Ectodermal cell (in vitro differentiated cells): ENCODE results near the gene DNM3.

ENCODE experiments used
- H3K27ac ChIP-seq: 2 replicates; pipeline ENCODE4 v1.7.0; 2013; ENCODE audit warnings: mild to moderate bottlenecking, low read depth, low read length; ENCODE audit not compliant: insufficient read depth, poor library complexity, severe bottlenecking
- H3K27me3 ChIP-seq: 2 replicates; pipeline ENCODE4 v1.7.0; 2013; ENCODE audit warnings: mild to moderate bottlenecking, low read length; ENCODE audit not compliant: insufficient read depth, control insufficient read depth, poor library complexity, severe bottlenecking
- H3K36me3 ChIP-seq: one replicate; pipeline ENCODE4 v1.7.0; 2013; ENCODE audit warnings: low read length; ENCODE audit not compliant: control insufficient read depth, insufficient read depth
- H3K4me1 ChIP-seq: one replicate; pipeline ENCODE4 v1.7.0; 2013; ENCODE audit warnings: low read length; ENCODE audit not compliant: control insufficient read depth, insufficient read depth
- H3K4me3 ChIP-seq: 2 replicates; pipeline ENCODE4 v1.7.0; 2013; ENCODE audit warnings: low read depth, low read length, control low read depth; ENCODE audit not compliant: insufficient read depth
- H3K9me3 ChIP-seq: 2 replicates; pipeline ENCODE4 v1.7.0; 2013; ENCODE audit warnings: mild to moderate bottlenecking, low read length, moderate library complexity; ENCODE audit not compliant: control insufficient read depth
- WGBS, 2 experiments: methylation state at CpG; one replicate each; pipeline ENCODE4 v1.1.7; 2013; ENCODE audit warnings: missing lambda C conversion rate in 2 of 2; 5-methylcytosine and 5-hydroxymethylcytosine counted together

DNM3 gene

DNA sequence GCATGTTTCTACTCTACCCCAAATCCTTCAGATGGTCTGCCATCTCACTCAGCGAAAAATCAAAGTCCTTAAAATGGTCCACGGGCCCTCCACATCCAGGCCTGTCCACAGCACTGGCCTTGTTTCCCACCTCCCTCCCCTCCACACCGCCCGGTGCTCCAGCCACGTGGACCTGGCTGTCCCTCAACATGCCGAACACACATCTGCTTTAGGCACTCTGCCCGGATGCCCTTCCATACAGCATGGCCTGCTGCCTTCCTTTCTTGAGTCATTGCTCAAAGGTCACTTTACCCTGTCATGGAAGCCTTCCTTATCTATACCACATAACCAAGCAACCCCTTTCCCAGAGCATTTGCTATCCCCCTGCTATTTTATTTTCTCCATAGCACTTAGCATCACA, 143.0 kb downstream of the DNM3 start:
- 83 to 90% methylated on average over 7 of the region's 7 CpGs for WGBS, 2 experiments
- H3K4me1 ChIP-seq = no peaks in the 10 kb centered on the region
- H3K9me3 ChIP-seq = no peaks in the 10 kb centered on the region
- no peaks in the 10 kb centered on the region for H3K36me3 ChIP-seq
- no peak overlapping the region for H3K4me3 ChIP-seq
- H3K27ac ChIP-seq = no peak overlapping the region
- no peaks in the 10 kb centered on the region for H3K27me3 ChIP-seq

DNA sequence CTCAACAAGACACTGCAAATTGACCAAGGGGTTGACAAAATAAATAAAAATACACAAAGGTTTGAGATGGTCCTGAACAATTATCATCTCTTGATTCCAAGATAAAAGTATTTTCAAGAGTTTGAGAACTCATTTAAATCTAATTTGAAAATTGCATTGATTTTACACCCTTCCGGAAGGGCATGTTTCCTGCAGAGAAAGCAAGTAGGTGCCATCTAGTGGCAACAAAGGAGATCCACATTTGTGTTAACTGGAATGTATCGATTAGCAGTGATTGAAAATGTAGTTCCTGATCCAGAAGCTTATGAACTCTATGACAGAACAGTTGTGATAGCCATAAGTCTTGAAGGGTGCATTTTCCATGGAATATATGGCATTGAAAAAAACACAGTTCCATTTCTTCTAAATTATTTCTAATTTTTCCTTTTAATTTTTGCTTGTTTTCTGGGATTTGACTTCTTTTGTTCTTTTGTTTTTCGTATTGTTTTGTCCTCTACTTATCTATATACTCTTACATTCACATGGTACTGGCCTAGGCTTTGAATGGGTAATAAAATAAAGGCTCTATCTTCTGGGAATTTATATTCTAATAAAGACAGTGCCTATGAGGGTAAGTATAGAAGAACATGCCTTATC, 143.7 kb downstream of the DNM3 start:
- Histone ChIP-seq H3K36me3 (no peaks in the 10 kb centered on the region), H3K4me3 (no peak overlapping the region), H3K9me3 (no peaks in the 10 kb centered on the region), H3K27ac (no peak overlapping the region), H3K4me1 (no peaks in the 10 kb centered on the region), H3K27me3 (no peaks in the 10 kb centered on the region)
- 45 to 60% methylated on average over 2 of the region's 3 CpGs for whole genome bisulfite sequencing, 2 experiments

DNA sequence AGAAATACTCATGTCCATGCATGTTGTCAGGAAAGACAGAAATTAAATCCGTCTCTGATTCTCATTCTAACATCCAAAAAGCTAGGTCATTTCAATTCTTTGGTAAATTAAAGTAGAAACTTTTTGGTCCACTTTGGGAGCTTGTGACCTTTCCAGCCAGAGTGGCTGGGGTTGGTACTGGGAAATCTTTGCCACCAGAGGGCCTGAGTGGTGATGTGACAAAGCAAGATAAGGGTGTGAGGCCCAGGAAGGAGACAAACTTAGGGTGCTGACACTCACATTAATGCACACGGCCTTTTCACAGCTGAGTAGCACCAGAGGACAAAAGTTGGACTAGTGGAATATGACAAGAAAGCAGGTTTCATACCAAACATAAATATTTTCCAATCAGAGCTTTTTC, 144.3 kb downstream of the DNM3 start:
- Histone ChIP-seq H3K9me3 (no peaks in the 10 kb centered on the region), H3K27ac (no peak overlapping the region), H3K27me3 (no peaks in the 10 kb centered on the region), H3K4me3 (no peak overlapping the region), H3K36me3 (no peaks in the 10 kb centered on the region), H3K4me1 (peaks cover 2% of the 10 kb centered on the region)
- WGBS, 2 experiments = 78 to 87% methylated on average over 1 to 2 of the region's 2 CpGs

DNA sequence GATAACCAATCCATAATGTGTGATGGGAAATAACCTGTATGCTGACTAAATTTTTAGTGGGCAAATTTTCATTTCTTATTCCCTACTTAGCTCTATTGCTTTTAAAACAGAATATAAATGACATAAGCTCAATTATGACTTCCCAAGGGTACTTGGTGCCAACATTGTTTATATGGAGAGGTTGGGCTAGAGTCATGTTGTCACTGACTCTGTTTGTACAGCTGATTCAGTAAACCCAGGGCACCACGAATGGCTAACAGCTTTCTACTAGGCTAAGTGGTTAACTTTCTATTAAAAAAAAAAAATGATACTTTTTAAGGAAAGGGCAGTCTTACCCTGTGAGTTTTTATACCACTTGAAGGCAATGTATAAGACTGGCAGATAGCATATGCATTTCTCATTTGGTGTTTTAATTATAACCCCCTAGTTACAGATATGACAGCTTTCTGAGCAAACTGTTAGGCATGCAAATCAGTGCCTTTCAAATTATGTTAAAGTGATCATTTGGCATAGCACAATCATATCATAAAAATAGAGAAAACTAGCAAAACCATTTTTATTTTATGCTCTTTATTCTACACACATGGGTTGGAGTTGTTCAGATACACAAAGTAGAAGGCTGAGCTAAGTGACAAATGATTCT, 147.1 kb downstream of the DNM3 start:
- no peak overlapping the region for H3K27ac ChIP-seq
- peaks cover 3% of the 10 kb centered on the region for H3K4me1 ChIP-seq
- WGBS, 2 experiments = 60 to 69% methylated on average over 1 of the region's 1 CpG

DNA sequence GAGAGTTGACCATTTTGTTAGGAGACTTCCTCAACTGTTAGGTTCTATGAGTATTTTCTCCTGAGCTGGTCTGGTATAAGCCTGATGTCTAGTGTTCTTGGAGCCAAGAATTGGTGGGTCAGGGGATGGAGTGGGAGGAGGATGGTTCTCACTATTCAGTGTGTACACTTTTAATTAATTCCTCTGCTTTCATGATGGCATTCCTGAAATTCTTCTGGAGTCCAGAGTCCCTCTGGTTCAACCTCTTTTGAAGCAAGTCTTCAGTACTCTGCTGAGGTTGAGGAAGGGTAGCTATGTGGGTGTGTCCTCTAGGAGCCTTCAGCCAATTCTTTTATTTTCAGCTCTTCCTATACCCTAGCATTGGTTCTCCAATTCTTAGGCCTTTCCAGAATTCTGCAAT, 149.1 kb downstream of the DNM3 start:
- H3K27ac ChIP-seq = no peak overlapping the region
- peaks cover 3% of the 10 kb centered on the region for H3K4me1 ChIP-seq
- H3K9me3 ChIP-seq = no peaks in the 10 kb centered on the region
- no peak overlapping the region for H3K4me3 ChIP-seq
- H3K36me3 ChIP-seq = no peaks in the 10 kb centered on the region
- H3K27me3 ChIP-seq = no peaks in the 10 kb centered on the region

More for the DNA sequence above, 147.1 kb downstream of the DNM3 start:
- no peaks in the 10 kb centered on the region for H3K36me3 ChIP-seq
- H3K9me3 ChIP-seq = no peaks in the 10 kb centered on the region
- no peaks in the 10 kb centered on the region for H3K27me3 ChIP-seq
- no peak overlapping the region for H3K4me3 ChIP-seq

DNA sequence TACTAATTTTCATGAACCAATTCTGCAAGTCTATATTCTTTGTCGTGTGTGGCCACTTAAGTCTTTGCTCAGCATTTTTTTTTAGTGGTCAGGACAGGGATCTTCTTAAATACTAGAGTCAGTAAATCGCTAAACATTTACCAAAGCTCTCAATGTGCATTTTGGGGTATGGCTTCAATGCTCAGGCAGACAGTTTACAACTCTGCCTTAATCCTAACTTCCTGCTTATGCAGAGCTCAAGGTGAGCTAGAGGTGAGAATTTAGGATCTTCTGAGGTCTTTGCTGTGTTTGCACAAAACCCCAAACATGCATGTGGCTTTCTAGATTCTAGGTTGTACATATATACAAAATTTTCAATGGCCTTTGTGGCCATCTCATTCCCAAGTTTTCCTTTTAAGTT, 153.0 kb downstream of the DNM3 start:
- H3K36me3 ChIP-seq = no peaks in the 10 kb centered on the region
- no peaks in the 10 kb centered on the region for H3K27me3 ChIP-seq
- H3K4me3 ChIP-seq = no peak overlapping the region
- no peak overlapping the region for H3K27ac ChIP-seq
- no peaks in the 10 kb centered on the region for H3K9me3 ChIP-seq
- WGBS, 2 experiments = 99 to 100% methylated on average over 2 of the region's 2 CpGs
- peaks cover 3% of the 10 kb centered on the region for H3K4me1 ChIP-seq

DNA sequence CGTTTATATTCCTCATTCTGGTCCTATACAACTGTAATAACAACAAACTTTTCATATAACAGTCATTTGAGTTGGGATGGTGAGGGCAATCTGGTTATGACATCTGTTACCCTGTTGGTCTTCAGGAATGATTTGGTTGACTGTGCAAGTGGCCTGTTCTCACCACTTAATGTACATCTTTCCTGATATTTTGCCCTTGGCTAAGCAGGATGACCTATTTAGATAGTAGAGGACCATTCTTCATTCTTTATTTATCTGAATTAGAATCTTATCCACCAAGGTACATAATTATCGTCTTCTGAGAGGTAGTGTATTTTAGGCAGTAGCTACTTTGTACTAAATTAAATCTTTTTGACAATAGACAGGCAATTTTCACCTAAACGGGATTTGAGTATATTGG, 154.3 kb downstream of the DNM3 start:
- Histone ChIP-seq H3K27ac (no peak overlapping the region), H3K27me3 (no peaks in the 10 kb centered on the region), H3K4me1 (peaks cover 2% of the 10 kb centered on the region), H3K9me3 (no peaks in the 10 kb centered on the region), H3K36me3 (no peaks in the 10 kb centered on the region), H3K4me3 (no peak overlapping the region)
- 100% methylated on average over 1 of the region's 3 CpGs; no CpG with 5 or more reads in 1 of the 2 experiments for WGBS, 2 experiments

DNA sequence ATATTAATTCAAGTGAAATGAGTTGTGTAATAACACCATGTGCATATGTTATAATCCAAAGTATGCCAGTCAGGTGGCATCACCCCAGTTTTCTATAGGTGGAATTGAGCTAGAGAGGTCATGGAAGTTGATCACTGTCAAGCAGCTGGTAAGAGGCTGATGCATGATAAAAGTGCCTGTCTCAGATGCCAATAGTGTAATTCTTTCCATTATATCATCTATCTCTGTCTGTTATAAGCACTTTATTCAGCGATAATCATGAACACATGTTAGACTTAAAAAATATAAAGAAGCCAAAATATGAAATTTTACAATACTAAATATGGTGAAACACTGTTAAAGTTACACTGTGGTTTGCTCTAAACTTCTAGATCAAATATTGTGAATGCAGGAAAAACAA, 156.6 kb downstream of the DNM3 start:
- no CpG with 5 or more reads among the region's 1 CpG for WGBS, 2 experiments

DNA sequence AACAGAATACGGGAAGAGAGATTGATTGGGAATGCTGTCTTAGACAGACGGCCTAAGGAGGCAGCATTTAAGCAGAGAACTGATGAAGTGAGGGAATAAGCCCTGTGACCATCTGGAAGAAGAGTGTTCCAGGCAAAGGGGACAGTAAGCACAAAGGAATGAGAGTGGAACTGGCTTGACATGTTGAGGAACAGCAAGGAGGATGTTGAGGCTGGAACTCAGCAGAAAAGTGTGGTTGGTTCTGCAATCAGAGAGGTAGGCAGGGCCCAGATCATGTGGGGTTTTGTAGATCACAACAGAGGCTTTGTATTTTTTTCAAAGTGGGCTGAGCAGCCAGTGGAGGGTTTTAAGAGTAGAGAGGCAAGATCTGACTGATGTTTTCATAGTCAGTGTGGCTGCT, 157.4 kb downstream of the DNM3 start:
- H3K4me1 ChIP-seq = no peaks in the 10 kb centered on the region
- H3K4me3 ChIP-seq = no peak overlapping the region
- WGBS, 2 experiments = 92 to 93% methylated on average over 2 of the region's 2 CpGs
- H3K36me3 ChIP-seq = no peaks in the 10 kb centered on the region
- no peak overlapping the region for H3K27ac ChIP-seq
- H3K9me3 ChIP-seq = no peaks in the 10 kb centered on the region
- H3K27me3 ChIP-seq = no peaks in the 10 kb centered on the region

More for the DNA sequence above, 156.6 kb downstream of the DNM3 start:
- Histone ChIP-seq H3K27ac (no peak overlapping the region), H3K36me3 (no peaks in the 10 kb centered on the region), H3K9me3 (no peaks in the 10 kb centered on the region), H3K4me1 (no peaks in the 10 kb centered on the region), H3K27me3 (no peaks in the 10 kb centered on the region), H3K4me3 (no peak overlapping the region)

DNA sequence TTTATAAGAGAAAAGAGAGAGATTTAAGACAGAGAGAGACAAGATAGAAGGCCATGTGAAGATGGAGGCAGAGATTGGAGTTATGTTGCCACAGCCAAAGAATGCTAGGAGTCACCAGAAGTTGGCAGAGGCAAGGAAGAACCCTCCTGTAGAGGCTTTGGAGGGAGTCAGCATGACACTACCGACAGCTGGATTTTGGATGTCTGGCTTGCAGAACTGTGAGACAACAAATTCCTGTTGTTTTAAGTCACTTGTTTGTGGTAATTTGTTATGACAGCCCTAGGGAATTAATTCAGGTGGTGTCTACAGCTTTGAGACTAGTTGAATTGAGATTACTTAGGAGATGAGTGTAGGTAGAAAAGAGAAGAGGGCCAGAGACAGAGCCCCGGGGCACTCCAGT, 158.5 kb downstream of the DNM3 start:
- Histone ChIP-seq H3K4me3 (no peak overlapping the region), H3K27me3 (no peaks in the 10 kb centered on the region), H3K9me3 (no peaks in the 10 kb centered on the region), H3K4me1 (no peaks in the 10 kb centered on the region), H3K27ac (no peak overlapping the region), H3K36me3 (no peaks in the 10 kb centered on the region)
- 88 to 94% methylated on average over 2 of the region's 2 CpGs for WGBS, 2 experiments
